ENCODE measurements around the gene IPCEF1. TPM values are rescaled to one million over a fixed set of nuclear protein-coding genes. Genes with fewer than 3 reads are reported as not detected.
"Not testable (repeated sequence)": the region's sequence is repeated elsewhere in the genome, so short reads cannot be mapped to it uniquely, and the experiment has no call there.

The IPCEF1 gene
- total RNA-seq, 1 experiment from 2014 or later = not detected

DNA sequence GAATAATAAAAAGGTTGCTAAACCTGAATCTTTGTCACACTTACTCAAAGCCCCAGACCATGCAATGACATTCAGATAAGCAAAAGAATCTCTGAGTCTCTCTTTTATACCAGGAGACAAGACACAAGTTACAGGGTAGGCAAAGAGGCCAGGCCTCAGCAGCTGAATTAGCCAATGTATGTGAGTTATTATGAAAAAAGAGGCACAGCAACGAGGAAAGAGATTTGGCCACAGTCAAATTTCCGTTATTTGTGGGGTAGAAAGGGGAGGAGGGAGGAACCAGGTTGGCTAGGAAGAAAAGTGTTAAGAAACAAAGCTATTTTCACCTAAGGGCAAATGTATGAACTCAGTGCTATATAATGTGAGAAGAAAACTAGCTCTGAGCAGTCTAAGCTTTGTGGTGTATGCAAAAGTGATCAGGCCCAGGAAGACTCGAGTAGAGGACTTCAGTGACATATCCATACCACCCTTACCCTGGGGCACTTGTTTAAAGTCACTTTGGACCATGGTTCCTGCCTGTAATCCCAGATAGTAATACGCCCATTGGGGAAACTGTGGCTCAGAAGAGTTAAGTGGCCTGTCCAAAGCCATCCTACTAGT is 19.1 kb downstream of the IPCEF1 start:
- no peak for DNase-seq (ENCODE audit: low read depth)

DNA sequence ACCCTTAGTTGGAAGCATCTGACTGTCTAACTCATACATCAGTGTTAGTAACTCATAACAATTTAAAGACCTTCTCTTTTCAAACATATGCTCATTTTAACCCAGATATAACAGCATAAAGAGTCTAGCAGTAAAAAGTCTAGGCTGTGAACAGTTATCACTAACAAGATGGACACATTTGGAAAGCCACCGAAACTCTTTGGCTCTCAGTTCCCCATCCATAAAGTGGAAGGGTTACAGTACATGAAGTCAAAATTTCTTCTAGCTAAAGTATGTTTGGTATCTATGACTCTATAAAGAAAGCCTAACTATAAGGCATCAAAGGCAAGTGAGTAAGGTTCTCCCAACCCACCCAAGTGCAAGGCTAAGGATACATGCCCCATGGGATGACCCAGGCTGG is 22.5 kb downstream of the IPCEF1 start:
- DNase-seq (ENCODE audit: low read depth) = not testable (repeated sequence)

DNA sequence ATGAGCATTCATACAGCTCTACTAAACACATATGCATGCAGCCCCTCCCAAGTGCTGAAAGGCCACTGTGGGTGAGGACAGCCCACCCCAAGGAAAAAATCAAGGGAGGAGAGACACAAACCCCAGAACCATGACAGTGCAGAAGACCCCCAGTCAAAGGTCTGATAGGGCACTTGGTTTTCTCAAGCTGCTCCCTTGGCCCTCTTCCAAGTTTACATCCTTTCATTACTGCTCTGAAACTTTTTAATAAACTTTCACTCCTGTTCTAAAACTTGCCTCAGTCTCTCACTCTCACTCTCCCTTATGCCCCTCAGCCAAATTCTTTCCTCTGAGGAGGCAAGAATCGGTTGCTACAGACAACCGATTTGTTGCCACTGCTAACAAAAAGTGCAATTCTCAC is 24.9 kb downstream of the IPCEF1 start:
- no peak for DNase-seq (ENCODE audit: low read depth)

DNA sequence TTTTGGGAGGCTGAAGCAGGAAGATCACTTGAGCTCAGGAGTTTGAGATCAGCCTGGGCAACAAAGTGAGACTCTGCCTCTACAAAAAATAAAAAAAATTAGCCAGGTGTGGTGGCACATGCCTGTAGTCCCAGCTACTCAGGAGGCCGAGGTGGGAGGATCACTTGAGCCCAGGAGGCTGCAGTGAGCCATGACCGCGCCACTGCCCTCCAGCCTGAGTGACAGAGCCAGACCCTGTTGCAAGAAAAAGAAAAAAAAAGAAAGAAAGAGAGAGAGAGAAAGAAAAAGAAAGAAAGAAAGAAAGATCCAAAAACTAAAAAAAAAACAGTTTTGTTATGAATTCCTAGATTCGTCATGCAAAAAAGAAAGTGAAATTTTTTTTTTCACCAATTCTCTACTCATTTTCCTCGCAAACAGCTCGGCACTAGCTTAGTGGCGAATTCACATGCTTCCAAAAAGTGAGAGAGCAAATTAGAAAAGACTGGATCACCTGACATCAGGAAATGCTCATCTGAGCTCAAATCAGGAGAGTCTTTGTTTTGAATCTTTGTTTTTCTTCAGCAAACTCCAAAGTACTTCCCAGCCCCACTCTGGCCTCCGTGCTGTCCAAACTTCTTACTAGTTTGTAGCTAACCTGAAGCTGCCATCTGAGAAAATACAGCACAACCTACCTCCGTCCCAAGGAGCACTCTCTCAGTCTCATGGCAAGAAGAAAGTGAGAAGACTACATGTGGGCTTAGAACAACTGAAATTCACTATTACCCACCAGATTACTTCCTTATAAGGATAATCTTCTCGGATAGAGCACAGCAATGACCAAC is 27.0 kb downstream of the IPCEF1 start:
- DNase-seq (ENCODE audit: low read depth) = no peak

DNA sequence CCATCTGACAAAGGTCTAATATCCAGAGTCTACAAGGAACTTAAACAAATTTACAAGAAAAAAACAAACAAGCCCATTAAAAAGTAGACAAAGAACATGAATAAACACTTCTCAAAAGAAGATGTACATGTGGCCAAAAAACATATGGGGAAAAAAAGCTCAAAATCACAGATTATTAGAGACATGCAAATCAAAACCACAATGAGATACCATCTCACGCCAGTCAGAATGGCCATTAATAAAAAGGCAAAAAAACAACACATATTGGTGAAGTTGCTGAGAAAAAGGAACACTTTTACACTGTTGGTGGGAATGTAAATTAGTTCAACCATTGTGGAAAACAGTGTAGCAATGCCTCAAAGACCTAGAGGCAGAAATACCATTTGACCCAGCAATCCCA is 29.3 kb downstream of the IPCEF1 start:
- DNase-seq (ENCODE audit: low read depth) = not testable (repeated sequence)

DNA sequence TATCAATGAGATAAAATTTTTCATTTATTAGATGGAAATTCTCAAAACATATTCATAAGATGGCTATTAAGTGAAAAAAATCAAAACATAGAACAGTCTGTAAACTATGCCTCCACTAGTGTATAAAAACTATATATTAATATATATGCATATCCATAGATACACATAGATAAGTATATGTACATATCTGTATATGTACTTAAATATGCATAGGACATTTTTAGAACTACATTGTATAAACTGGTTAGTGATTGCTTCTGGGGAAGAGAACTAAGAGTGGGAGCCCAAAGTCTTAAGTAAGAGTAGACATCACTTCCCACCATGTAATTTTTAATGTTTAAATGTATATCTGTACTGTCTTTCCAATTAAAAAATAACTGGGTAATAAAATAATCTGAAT is 31.5 kb downstream of the IPCEF1 start:
- no peak for DNase-seq (ENCODE audit: low read depth)

DNA sequence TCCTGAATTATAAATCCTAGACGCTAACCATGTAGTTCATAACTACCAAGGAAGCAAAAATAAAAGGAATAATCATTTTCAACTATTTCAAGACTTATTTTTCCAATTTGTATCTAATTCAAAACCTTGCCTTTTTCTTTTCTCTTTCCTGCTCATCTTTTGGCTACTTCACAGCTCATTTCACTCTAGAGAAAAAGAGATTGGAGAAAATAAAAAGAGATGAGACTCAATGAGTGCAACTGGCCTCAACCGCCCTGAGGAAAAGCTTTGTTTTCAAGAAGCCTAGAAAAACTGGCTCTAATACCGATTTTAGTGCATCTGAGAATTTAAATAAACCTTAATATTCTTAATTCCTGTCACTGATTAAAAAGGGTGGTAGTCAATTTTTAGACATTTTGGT is 36.4 kb downstream of the IPCEF1 start:
- no peak for DNase-seq (ENCODE audit: low read depth)

DNA sequence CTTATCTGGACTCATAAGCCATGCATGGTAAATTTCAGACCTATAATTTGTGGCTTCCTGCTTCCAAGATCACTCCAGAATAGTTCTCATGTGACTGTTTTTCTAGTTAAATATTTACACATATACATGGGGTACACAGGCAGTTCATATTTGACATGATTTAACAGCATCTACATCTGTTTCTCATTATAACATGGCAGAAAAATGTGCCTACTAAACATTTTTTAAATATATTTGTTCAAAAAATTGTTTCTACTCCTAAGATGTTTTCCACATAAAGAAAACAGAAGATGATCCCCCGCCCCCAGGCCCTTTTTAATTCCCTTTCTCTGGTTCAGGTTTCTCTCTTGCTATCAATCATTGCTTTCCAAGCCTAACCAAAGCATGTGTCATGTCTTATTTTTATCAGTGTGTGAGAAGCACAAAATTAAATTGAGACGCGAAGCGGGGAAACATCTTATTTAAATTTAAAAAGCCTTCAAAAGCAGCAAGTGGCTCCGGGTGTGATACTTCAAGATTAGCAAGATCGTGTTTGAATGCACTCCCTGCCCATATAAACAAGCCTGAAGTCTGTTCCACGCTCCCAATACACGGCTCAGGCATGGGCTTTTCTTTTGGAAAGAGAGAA is 37.3 kb downstream of the IPCEF1 start:
- DNase-seq (ENCODE audit: low read depth) = no peak

DNA sequence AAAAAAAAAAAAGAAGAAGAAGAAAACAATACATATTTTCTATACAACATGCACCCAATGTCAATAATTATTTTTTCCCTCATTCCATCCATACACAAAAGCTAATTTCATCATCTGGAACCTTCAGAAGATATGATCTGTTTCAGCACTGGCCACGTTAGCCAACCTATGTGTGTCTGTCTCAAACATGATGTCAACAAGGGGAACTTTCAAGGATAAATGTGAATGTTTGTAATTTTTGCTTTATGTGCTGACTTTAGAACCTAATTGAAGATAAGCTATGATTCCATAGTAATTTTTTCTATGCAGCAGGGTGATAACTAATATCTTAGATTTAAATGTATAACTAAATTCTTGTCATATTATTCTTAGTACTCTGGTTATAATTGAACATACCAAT is 37.9 kb downstream of the IPCEF1 start:
- DNase-seq (ENCODE audit: low read depth) = no peak

DNA sequence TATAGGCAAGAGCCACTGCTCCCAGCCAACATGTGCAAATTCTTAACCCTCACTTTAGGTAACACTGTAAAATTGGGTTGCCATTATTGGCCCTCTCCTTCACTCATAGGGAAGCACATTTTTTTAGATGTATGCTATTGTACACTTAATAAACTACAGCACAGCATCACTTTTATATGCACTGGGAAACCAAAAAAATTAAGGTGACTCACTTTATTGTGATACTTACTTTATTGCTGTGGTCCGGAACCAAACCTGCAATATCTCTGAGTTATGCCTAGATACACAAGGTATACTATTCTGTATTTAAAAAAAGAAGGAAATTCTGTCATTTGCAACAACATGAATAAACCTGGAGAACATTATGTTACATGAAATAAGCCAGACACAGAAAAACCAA is 40.5 kb downstream of the IPCEF1 start:
- no peak for DNase-seq (ENCODE audit: low read depth)

DNA sequence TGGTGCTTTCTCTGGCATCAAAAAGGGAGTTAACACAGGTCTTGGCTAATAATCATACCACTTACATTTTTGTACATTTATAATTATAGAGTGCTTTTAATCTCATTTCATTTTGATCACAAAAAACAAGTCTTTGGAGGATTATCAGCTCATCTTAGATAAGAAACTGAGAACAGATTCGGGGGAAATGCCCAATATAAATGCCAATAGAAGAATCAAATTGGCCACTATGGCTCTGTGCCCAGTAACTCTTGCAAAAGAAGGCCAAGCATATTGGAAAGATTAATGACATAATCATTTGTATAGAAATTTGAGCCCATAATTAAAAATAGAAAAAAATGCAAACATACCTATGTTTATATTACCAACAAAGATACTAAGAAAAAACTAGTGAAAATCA is 42.5 kb downstream of the IPCEF1 start:
- DNase-seq (ENCODE audit: low read depth) = no peak

DNA sequence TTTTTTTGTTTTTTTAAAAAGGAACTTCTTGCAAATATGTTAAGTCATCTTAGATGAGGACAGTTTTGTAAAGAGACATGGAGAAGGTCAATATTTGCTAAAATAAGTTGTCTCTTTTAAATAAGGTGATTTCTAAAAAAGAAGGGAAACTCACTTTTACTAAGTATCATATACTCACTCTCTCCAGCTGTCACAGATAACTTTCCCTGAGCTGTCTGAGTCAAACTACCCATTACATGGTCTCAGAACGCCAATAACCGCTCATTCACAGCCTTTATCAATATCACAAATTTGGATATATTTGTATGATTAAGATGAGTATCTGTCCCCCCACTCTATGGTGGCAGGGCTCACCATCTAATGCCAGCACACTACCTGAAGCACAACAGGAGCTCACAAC is 47.6 kb downstream of the IPCEF1 start:
- no peak for DNase-seq (ENCODE audit: low read depth)

DNA sequence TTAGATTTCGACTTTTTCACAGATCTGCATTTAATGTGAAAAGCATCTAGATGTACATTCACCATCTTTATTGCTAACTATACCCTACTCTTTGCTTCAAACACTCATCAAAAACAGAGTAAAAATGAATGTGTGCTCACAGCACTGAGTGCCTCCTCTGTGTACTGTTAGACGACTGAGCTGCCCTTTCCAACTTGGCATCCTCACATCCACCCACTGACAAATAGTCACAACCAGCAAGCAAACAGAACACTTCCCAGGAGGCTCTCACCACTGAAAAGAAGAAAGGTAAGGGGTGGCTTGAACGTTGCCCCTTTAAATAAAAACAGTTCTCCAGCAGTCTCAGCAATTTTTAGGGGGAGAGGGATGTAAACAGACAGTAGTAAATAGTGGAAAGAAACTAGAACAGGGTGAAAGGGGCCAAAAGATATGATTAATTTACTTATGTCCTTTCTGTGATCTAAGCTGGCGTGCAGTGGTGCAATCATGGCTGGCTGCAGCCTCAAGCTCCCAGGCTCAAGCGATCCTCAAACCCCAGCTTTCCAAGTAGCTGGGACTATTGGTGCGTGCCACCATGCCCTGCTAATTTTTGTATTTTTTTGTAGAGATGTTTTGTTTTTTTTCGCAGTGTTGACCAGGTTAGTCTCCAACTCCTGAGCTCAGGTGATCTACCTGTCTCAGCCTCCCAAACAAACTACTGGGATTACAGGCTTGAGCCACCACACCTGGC is 48.7 kb downstream of the IPCEF1 start:
- no peak for DNase-seq (ENCODE audit: low read depth)

DNA sequence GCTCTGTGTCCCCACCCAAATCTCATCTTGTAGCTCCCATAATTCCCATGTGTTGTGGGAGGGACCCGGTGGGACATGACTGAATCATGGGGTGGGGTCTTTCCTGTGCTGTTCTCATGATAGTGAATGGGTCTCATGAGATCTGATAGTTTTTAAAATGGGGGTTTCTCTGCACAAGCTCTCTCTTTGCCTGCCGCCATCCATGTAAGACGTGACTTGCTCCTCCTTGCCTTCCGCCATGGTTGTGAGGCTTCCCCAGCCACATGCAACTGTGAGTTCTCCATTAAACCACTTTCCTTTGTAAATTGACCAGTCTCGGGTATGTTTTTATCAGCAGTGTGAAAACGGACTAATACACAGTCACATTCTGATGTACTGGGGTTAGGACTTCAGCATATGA is 49.5 kb downstream of the IPCEF1 start:
- not testable (repeated sequence) for DNase-seq (ENCODE audit: low read depth)

DNA sequence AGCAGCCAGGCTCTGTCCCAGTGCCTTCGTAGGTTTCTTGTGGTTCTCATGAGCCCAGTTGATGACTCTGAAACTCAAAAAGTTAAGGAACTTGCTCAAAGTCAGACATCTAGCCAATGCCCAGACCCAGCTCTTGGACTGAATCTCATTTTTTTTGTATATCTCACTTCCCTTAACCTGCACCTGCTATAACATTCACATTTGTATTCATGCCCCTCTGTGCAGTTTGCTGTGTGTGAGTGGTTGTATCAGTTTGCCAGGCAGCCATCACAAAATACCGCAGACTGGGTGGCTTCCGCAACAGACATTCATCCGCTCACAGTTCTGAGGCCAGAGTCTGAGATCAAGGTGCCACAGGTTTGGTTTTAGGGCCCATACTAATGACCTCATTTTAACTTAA is 49.9 kb downstream of the IPCEF1 start:
- DNase-seq (ENCODE audit: low read depth) = no peak

DNA sequence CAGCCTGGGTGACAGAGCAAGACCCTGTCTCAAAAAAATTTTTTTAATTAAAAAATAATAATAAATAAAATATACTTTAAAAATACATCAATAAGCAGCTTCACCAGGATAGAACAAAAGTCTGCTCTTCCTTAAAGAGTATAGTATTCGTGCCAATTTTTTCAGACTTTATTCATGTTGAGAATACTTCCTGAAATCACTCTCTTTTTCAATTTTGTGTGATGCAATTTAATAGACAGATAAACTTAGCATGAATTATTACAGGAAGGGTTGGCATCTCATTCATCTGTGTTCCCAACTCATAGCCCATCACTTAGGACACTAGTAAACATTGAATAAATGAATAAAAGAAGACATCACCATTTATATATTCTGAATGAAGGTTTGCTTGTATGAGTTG is 52.4 kb downstream of the IPCEF1 start:
- DNase-seq (ENCODE audit: low read depth) = no peak

DNA sequence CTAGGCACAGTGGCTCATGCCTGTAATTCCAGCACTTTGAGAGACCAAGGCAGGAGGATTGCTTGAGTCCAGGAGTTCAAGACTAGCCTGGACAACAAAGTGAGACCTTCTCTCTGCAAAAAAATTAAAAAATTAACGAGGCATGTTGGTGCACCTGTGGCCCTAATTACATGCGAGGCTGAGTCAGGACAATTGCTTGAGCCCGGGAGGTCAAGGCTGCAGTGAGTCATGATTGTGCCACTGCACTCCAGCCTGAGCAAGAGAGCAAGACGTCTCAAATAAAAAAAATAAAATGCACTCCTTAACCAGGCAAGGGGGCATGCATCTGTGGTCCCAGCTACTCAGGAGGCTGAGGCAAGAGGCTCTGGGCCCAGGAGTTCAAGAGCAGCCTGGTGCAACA is 53.0 kb downstream of the IPCEF1 start:
- DNase-seq (ENCODE audit: low read depth) = peak; percentile 74

DNA sequence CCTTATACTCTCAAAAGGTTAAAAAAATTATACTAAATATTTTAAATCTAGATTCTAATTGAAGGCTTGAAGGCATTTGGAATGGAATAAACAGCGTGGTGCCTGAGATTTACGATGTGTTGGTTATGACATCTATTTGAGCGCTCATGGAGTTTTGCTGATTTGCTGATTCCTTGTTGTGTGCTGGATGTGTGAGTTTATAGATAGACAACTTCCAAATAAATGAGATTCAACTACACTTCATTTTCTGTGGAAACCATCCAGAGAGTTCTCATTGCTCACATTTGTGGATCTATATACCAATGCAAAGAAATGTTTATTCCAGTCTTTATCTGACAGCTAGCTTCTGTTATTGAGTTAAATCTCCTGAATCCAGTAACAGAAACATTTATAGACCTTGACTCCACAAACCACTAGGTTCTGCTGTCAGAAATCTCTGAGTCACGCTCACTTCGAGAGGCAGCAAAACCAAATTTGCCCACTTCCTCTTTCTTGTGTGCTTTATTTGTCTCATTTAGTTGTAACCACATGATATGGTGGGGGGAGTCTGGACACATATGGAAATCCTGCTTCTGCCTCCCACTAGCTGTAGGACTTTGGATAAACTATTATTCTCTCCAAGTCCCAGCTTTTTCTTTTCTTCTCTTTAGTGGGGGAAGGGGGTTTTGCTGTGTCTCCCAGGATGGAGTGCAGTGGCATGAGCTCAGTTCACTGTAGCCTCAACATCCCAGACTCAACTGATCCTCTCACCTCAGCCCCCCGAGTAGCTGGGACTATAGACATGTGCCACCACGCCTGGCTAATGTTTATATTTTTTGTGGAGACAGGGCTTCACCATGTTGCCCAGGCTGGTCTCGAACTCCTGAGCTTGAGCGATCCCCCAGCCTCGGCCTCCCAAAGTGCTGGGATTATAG is 54.5 kb downstream of the IPCEF1 start:
- DNase-seq (ENCODE audit: low read depth) = peak; percentile 94

DNA sequence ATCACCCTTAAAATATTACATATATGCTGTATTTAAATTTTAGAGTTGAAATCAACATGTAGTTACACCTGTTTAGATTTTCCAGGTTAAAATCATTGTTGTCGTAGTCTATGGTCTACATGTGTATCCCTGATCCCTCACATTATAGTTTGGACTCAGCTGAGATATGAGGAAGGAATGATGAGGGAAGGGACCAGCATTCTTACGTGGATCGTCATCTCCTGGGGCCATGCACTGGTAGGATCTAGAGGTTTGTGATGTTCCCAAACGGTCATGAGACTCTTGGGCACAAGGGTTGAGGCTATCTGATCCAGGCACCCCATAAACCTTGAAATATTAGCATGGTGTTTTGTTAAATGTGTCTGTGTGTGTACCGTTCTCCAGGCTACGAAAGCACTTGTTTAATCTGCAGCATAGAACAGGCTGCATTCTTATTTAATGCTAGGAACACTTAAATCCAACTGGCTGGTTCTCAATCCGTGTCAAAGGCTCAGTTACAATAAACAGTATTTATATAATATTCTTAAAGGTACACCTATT is 55.4 kb downstream of the IPCEF1 start:
- DNase-seq (ENCODE audit: low read depth) = no peak

DNA sequence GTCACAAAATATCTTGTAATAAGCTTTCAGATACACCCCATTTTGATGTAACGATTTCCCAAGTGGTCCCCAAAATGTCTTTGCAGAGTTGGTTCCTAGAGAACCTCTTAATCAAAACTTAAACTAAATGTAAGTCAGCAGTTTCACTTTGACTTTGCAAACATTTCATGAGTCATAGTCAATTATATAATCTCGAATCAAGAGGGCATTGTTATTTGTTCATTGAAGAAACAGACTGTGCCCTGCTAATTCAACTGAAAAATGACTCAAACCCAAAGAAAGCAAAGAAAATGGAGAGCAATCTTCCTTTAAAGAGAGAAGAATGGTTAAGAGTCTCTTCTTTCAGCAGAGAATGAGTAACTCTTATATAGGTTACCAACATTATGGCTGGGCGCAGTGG is 58.3 kb downstream of the IPCEF1 start:
- peak; percentile 77 for DNase-seq (ENCODE audit: low read depth)

DNA sequence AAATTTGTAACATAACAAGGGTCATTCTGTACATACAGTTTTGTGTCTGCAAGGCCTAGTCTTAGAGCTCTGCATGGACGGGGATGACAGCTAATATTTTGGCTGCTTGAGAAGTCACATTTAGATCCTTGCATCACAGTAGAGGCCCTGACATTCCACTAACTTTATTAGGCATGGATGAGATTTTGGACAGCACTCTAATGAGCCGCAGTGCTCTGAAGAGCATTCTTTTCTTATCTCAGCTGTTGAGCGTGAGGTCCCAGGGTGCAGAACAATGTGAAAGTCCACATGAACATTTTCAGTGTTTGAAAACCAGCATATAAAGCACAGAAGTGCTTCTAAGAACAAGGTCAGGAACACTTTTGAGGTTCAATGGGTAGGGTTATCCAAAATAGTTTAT is 58.9 kb downstream of the IPCEF1 start:
- DNase-seq (ENCODE audit: low read depth) = no peak

Measured in HT1080 (cell line).